ENCODE results near the gene DUSP2.

DUSP2 gene

DNA sequence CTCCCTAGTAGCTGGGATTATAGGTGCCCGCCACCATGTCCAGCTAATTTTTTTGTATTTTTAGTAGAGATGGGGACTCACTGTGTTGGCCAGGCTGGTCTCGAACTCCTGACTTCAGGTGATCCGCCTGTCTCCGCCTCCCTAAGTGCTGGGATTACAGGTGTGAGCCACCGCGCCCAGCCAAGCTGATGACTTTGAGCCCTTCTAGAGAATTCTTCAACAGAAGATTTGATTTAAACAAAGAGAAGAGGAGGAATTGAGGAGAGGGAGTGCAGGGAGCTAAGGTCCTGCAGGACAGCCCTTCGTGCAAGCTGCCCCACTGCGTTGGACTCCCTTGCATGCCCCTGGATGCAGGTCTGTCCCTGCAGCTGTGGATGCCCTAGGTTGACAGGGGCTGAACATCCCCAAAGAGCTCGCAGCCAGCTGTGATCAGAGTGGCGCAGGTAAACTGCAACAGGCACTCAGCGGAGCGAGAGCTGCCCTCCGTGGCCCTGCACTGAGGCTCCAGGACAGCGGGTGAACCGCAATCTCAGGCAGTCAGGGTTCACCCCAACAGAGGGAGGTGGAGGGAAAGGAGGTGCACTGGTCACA, 42.5 kb downstream of the DUSP2 start:
- no peak for DNase-seq (ENCODE audit: low read depth in 2 of 2)

DNA sequence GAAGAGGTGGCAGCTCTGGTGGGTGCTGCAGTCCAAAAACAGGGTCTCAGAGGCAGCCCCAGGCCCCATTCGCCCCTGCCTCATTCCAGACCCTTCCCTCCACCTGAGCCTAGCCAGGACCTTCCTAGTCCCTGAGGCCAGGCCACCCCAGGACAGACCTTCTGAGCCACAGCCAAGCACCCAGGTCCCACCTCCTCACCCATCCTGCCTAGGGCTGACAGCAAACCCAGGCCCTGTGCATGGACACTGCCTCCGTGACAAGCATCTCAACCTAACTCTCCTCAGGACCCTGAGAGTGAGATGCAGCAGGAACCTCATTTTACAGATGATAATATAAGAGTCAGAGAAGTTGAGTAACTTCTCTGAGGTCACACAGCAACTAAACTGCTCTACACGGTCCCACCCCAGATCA, 44.3 kb downstream of the DUSP2 start:
- no peak for DNase-seq (ENCODE audit: low read depth in 2 of 2)

DNA sequence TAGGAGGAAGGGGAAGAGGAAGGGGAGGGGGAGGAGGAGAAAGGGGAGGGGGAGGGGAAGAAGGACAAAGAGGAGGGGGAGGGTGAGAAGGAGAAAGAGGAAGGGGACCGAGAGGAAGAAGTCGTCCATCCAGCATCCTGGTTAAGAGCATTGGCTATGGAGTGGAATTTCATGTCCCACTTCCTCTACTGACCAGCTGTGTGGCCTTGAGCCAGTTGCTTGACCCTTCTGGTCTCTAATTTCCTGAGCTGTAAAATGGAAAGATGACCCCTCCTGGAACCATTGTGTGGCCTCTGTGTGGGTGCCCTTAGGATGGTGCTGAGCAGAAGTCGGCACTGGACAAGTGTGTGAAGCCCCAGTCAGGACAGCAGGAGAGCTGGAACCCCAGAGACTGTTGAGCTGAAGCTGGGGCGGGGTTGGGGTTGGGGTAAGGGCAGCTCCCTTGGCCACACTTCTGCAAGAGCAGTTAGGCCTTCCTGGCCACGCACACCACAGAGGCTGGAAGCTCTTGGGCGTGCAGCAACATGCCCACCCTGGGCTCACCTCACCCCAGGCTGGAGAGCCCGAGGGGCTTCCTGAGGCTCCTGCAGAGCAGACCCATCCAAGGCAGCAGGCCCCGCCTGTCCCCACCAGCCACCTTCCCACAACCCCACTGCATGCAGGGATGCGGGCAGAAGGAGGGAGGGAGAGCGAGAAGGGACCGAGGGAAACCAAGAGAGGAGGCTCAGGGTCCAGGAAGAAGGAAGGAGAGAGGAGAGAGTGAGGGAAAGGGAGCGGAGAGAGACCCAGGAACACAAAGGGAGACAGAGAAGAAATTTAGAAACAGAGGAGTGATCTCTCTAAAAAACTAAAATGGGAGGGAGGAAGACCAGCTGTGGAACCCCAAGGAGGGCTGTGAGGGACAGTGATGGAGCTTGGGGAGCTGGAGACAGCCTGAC, 45.1 kb downstream of the DUSP2 start:
- DNase-seq (ENCODE audit: low read depth in 2 of 2): no peak

DNA sequence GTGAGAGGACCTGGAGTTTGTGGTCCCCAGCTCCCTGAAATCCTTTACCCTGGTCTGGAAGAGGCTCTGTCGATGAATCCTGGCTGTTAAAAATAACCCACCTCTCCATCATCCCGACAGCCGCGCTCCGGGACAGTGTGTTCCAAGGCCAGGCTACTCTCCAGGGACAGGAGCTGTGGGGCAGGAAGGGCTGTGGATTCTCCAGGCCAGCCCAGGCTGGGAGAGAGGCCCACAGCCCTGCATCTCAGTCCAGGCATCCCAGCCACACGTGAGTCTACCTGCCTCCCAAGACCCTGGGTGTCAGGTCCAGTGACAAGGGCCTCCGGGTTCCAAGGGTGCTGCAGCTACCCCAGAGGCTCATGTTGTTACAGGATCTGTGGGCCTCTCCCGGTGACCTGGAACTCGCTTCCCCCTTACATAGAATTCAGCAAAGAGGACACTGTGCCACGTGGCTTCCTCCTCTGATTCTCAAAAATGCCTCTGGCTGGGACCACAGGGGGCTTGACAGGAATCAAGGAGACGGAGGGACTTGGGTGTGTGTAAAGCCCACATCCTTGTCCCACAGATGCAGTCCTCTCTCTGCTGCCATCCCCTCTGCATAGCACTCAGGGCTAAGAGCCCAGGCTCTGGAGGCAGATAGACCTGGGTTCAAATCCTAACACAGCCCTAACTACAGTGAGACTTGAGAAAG, 46.2 kb downstream of the DUSP2 start:
- no peak for DNase-seq (ENCODE audit: low read depth in 2 of 2)

DNA sequence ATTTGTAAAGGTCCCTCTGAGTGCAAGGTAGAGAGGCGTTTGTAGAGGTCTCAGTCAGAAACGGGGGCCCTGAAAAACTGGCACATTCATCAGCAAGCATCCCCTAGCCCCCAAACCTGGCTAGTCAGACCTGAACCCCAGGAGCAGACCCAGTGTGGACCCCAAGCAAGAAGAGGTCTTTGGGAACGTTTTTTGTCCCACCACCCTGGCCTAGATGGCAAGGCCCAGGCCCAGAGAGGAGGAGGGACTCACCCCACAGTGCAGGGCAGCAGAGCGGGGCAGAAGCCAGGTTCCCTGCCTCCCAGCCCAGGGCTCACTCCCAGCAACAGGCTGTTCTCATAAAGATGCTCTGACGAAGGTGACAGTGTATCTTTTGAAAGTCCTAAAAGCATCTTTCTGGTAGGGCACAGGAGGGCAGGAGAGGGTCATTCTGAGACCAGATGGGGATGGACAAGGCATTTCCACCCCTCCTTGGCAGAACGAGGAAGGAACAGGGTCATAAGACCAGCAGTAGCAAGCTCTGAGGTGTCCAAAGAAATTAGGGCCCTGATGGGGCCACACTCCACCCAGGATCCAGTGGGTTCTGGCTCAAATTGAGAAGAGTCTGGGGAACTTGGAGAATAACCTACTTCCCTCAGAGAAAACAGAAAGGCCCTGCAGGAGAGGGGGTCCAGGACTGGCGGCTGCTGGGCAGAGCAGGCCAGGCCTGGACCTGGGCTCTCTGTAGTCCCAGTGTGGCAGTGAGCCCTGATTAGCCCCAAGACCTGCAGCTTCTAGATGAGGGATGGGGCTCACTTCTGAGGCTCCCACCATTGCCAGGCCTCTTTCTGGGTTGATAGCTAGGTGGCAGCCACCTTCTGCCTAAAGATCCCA, 47.1 kb downstream of the DUSP2 start:
- no peak for DNase-seq (ENCODE audit: low read depth in 2 of 2)

DNA sequence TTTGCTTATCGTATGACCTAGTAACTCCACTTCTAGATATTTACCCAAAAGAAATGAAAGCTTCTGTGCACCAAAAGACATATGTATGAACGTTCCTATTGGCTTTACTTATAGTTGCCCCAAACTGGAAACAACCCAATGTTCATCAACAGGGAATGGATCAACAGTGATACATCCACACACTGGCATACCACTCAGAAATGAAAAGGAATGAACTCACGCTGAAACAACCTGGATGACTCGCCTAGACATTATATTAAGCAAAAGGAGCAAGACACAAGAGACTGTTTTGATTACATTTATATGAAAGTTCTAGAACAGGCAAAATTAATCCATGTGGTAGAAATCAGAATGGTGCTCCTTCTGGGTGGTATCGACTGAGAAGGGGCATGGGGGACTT, 47.8 kb downstream of the DUSP2 start:
- no peak for DNase-seq (ENCODE audit: low read depth in 2 of 2)

DNA sequence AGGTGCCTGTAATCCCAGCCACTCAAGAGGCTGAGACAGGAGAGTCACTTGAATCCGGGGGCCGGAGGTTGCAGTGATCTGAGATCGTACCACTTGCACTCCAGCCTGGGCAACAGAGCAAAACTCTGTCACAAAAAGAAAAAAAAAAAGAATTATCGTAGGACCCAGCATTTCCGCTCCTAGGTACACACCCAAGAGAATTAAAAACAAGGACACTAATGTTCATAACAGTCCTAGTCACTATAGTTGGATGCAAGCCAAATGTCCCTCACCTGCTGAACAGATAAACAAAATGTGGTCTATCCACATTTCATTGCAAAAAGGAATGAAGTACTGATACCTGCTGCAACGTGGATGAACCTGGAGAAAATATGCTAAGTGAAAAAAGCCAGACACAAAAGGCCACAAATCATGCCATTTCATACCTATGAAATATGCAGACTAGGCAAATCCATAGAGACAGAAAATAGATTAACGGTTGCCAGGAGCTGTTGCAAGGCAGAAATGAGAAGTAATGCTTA, 50.1 kb downstream of the DUSP2 start:
- DNase-seq (ENCODE audit: low read depth in 2 of 2): no peak

DNA sequence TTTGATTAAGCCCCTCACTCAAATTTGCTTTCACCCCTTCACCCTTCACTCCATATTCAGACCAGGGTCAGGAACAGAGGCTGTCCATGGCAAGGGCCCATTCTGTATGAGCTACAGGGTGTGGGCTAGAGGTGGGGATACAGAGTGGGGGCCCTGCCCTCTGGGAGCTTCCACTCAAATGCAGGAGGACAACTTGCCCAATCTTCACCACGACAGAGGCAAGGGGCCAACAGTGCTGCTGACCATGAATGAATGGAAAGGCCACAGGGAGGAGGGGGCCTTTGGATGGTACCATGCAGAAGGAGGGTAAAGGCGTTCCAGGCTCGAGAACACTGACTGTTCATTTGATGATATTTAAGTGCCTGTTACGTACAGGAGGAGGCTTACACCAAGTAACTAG, 51.7 kb downstream of the DUSP2 start:
- no peak for DNase-seq (ENCODE audit: low read depth in 2 of 2)
